IMR-90 (cell line): ENCODE measurements around the gene QKI. TPM values are rescaled to one million over a fixed set of nuclear protein-coding genes. Genes with fewer than 3 reads are reported as not detected.

Experiments
- ATAC-seq: fragments of 200-7000 bp; cut with Tn5 transposase; 2 replicates; pipeline ENCODE4 v1.9.1; 2020; ENCODE audit warnings: low read depth, mild to moderate bottlenecking, moderate library complexity
- BruUV-seq: library from RNA; stranded (reverse); fragments of 400-500 nt; replicated peaks from 2 replicates; lab custom pipeline; 2021; lab: Mats Ljungman, UMichigan
- CTCF ChIA-PET: fragments of 300-600 bp; formaldehyde crosslinking; extraction: SDS; loops from one replicate; lab custom pipeline; 2021; ENCODE audit warnings: antibody characterized with exemption; lab: Yijun Ruan, JAX
- POLR2A ChIA-PET: fragments of 300-600 bp; sonication (Branson Sonifier 250); formaldehyde crosslinking; loops from one replicate; lab custom pipeline; 2022; ENCODE audit warnings: antibody characterized with exemption; ENCODE audit not compliant: unreplicated experiment; lab: Charles Lee
- DNase-seq: peaks from one replicate; pipeline ENCODE4 v3.0.0; 2013
- H2AFZ ChIP-seq: replicated peaks from 2 replicates; pipeline ENCODE3; 2013; ENCODE audit warnings: low read length, mild to moderate bottlenecking; ENCODE audit not compliant: poor library complexity
- H2AK5ac ChIP-seq: 2 replicates; pipeline ENCODE4 v1.6.1; 2013; ENCODE audit warnings: low read depth, low read length, inconsistent platforms
- H2AK9ac ChIP-seq: replicated peaks from 2 replicates; pipeline ENCODE3; 2013; ENCODE audit warnings: mild to moderate bottlenecking, low read depth, low read length, moderate library complexity; ENCODE audit not compliant: poor library complexity
- H2BK120ac ChIP-seq: 2 replicates; pipeline ENCODE4 v1.6.1; 2013; ENCODE audit warnings: low read depth, low read length, inconsistent platforms
- H2BK15ac ChIP-seq: 3 replicates; pipeline ENCODE4 v1.6.1; 2013; ENCODE audit warnings: low read depth, low read length, inconsistent platforms
- H2BK20ac ChIP-seq: 2 replicates; pipeline ENCODE4 v1.6.1; 2013; ENCODE audit warnings: low read depth, mild to moderate bottlenecking, inconsistent platforms, low read length, moderate library complexity
- H2BK5ac ChIP-seq: 2 replicates; pipeline ENCODE4 v1.6.1; 2013; ENCODE audit warnings: mild to moderate bottlenecking, low read depth, low read length, inconsistent platforms; ENCODE audit not compliant: poor library complexity, severe bottlenecking
- H3K14ac ChIP-seq: replicated peaks from 2 replicates; pipeline ENCODE4 v1.6.1; 2013; ENCODE audit warnings: low read depth, low read length, inconsistent platforms
- H3K18ac ChIP-seq: 2 replicates; pipeline ENCODE4 v1.6.1; 2013; ENCODE audit warnings: low read depth, low read length, control low read depth
- H3K23ac ChIP-seq: 2 replicates; pipeline ENCODE4 v1.6.1; 2013; ENCODE audit warnings: low read depth, low read length, inconsistent platforms
- H3K27ac ChIP-seq: 2 replicates; pipeline ENCODE4 v1.5.1; 2013; ENCODE audit warnings: mild to moderate bottlenecking, control low read depth, low read length; ENCODE audit not compliant: insufficient read depth
- H3K27me3 ChIP-seq: 2 replicates; pipeline ENCODE4 v1.6.1; 2013; ENCODE audit warnings: low read length; ENCODE audit not compliant: control insufficient read depth, insufficient read depth
- H3K36me3 ChIP-seq: 2 replicates; pipeline ENCODE4 v1.6.1; 2013; ENCODE audit warnings: low read length, mixed read lengths; ENCODE audit not compliant: control insufficient read depth, insufficient read depth
- H3K4ac ChIP-seq: 2 replicates; pipeline ENCODE4 v1.6.1; 2013; ENCODE audit warnings: low read depth, low read length, inconsistent platforms
- H3K4me1 ChIP-seq: 2 replicates; pipeline ENCODE4 v1.6.1; 2013; ENCODE audit warnings: low read length, mixed read lengths; ENCODE audit not compliant: control insufficient read depth, insufficient read depth
- H3K4me2 ChIP-seq: 2 replicates; pipeline ENCODE4 v1.6.1; 2013; ENCODE audit warnings: low read depth, mild to moderate bottlenecking, control low read depth, low read length, moderate library complexity
- H3K4me3 ChIP-seq: 2 replicates; pipeline ENCODE4 v1.5.1; 2013; ENCODE audit warnings: low read depth, mild to moderate bottlenecking, control low read depth, low read length, moderate library complexity; ENCODE audit not compliant: insufficient read depth
- H3K56ac ChIP-seq: 2 replicates; pipeline ENCODE4 v1.6.1; 2013; ENCODE audit warnings: low read length, inconsistent platforms; ENCODE audit not compliant: insufficient read depth; ENCODE audit errors: extremely low read depth
- H3K79me1 ChIP-seq, 2 experiments: 2 replicates each; pipeline ENCODE4 v1.6.1; 2013; ENCODE audit warnings: low read length in 2 of 2, inconsistent platforms in 1 of 2, low read depth in 1 of 2
- H3K9ac ChIP-seq: 2 replicates; pipeline ENCODE4 v1.6.1; 2013; ENCODE audit warnings: low read depth, low read length, control low read depth
- H3K9me1 ChIP-seq: 2 replicates; pipeline ENCODE4 v1.6.1; 2013; ENCODE audit warnings: low read length, inconsistent platforms; ENCODE audit not compliant: insufficient read depth
- H3K9me3 ChIP-seq: 2 replicates; pipeline ENCODE4 v1.6.1; 2013; ENCODE audit warnings: low read length; ENCODE audit not compliant: control insufficient read depth, insufficient read depth
- H4K20me1 ChIP-seq: 2 replicates; pipeline ENCODE4 v1.6.1; 2013; ENCODE audit warnings: low read length, inconsistent platforms; ENCODE audit not compliant: insufficient read depth
- H4K5ac ChIP-seq: 2 replicates; pipeline ENCODE4 v1.6.1; 2013; ENCODE audit warnings: mild to moderate bottlenecking, low read depth, low read length, control low read depth
- H4K8ac ChIP-seq, 2 experiments: 2 replicates each; pipeline ENCODE4 v1.6.1; 2013; ENCODE audit warnings: low read depth in 2 of 2, low read length in 2 of 2, control low read depth in 1 of 2, inconsistent platforms in 1 of 2
- H4K91ac ChIP-seq: 2 replicates; pipeline ENCODE4 v1.6.1; 2013; ENCODE audit warnings: low read depth, low read length, inconsistent platforms; ENCODE audit not compliant: insufficient read depth
- CEBPB ChIP-seq: IDR thresholded peaks from 2 replicates; pipeline ENCODE4 v1.6.1; 2012; ENCODE audit warnings: low read depth, low read length, improper control_type of control experiment
- CHD1 ChIP-seq: IDR thresholded peaks from 2 replicates; pipeline ENCODE4 v1.6.1; 2012; ENCODE audit warnings: low read depth, low read length, improper control_type of control experiment
- MXI1 ChIP-seq: IDR thresholded peaks from 2 replicates; pipeline ENCODE4 v1.6.1; 2012; ENCODE audit warnings: low read depth, mild to moderate bottlenecking, low read length, moderate library complexity, borderline replicate concordance
- NFE2L2 ChIP-seq: fragments of 150-350 bp; IDR thresholded peaks from 2 replicates; pipeline ENCODE4 v1.6.1; 2016; ENCODE audit warnings: low read depth, mild to moderate bottlenecking, low read length
- USF2 ChIP-seq: fragments of 150-350 bp; IDR thresholded peaks from 2 replicates; pipeline ENCODE4 v1.6.1; 2017; ENCODE audit warnings: mild to moderate bottlenecking, antibody characterized with exemption, low read length, low read depth
- WGBS, 2 experiments: methylation state at CpG; one replicate each; pipeline versions ENCODE4 v1.1.5 to v1.1.7; 2013; ENCODE audit warnings: missing lambda C conversion rate in 2 of 2; ENCODE audit not compliant: insufficient read length in 1 of 2; ENCODE audit errors: extremely low coverage in 2 of 2; 5-methylcytosine and 5-hydroxymethylcytosine counted together
- dilution Hi-C: fragments of 300-500 bp; cut with HindIII; formaldehyde crosslinking; loops from one replicate; pipeline ENCODE4 v1.14.3; 2018; ENCODE audit warnings: low sequenced_read_pairs; ENCODE audit not compliant: unreplicated experiment
- in situ Hi-C: fragments of 300-500 bp; cut with MboI; formaldehyde crosslinking; loops from 3 replicates; pipeline ENCODE4 v1.14.3; 2019; ENCODE audit warnings: low sequenced_read_pairs, inconsistent platforms, mixed read lengths
- intact Hi-C: fragments of 100-400 bp; cut with micrococcal nuclease; formaldehyde crosslinking; loops from 2 replicates; pipeline ENCODE4 v1.10.0; 2022
- polyA plus RNA-seq, 3 experiments: library from polyadenylated mRNA; depleted of rRNA; stranded (reverse); fragments of >200 nt; gene quantifications; 2 replicates each; pipeline ENCODE4 v1.2.3, GENCODE V29; 2012; ENCODE audit warnings: low replicate concordance in 1 of 3
- total RNA-seq: library from RNA; depleted of rRNA; stranded (reverse); fragments of >200 nt; gene quantifications from 2 replicates; pipeline ENCODE4 v1.2.3, GENCODE V29; 2012
- TF ChIP-seq, protein P1 (sequence below): conservative IDR thresholded peaks from 2 replicates; pipeline ENCODE4 v1.5.1; 2012; ENCODE audit warnings: mild to moderate bottlenecking, low read depth, low read length, improper control_type of control experiment

QKI gene
- total and polyA plus RNA-seq, 2 of the 4 experiments (the other 2 are of a cell fraction), result 112 to 232 TPM

GRCh38 chr6:163485388-163485851, 70.9 kb downstream of the QKI start:
- no peak overlapping the region for H3K27ac ChIP-seq
- no peak overlapping the region for H4K91ac ChIP-seq
- H2AFZ ChIP-seq, result no peak overlapping the region
- no peak overlapping the region for H3K56ac ChIP-seq
- TF ChIP-seq, protein P1, sequence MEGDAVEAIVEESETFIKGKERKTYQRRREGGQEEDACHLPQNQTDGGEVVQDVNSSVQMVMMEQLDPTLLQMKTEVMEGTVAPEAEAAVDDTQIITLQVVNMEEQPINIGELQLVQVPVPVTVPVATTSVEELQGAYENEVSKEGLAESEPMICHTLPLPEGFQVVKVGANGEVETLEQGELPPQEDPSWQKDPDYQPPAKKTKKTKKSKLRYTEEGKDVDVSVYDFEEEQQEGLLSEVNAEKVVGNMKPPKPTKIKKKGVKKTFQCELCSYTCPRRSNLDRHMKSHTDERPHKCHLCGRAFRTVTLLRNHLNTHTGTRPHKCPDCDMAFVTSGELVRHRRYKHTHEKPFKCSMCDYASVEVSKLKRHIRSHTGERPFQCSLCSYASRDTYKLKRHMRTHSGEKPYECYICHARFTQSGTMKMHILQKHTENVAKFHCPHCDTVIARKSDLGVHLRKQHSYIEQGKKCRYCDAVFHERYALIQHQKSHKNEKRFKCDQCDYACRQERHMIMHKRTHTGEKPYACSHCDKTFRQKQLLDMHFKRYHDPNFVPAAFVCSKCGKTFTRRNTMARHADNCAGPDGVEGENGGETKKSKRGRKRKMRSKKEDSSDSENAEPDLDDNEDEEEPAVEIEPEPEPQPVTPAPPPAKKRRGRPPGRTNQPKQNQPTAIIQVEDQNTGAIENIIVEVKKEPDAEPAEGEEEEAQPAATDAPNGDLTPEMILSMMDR, result no peak
- TF ChIP-seq CEBPB, result peak; percentile 77
- TF ChIP-seq MXI1, result no peak
- TF ChIP-seq USF2, result no peak
- no peak for TF ChIP-seq NFE2L2
- TF ChIP-seq CHD1, result no peak
- CTCF ChIA-PET, result no interaction called here
- in situ Hi-C loops, result no loop called here
- H3K36me3 ChIP-seq, result no peaks in the 10 kb centered on the region; the same call in 1 of the 2 replicates
- WGBS, 2 experiments, result no CpG with 5 or more reads among the region's 2 CpGs
- no peak overlapping the region for H3K23ac ChIP-seq
- DNase-seq (peak; percentile 2), ATAC-seq (no peak)
- H2AK9ac ChIP-seq, result no peak overlapping the region
- no peak overlapping the region for H2BK20ac ChIP-seq
- dilution Hi-C loops, result no loop called here
- H4K8ac ChIP-seq, result no peak overlapping the region
- no peak overlapping the region for H4K5ac ChIP-seq
- no peak overlapping the region for H3K9ac ChIP-seq
- no TSS peak for BruUV-seq
- H3K9me3 ChIP-seq, result no peaks in the 10 kb centered on the region
- no peak overlapping the region for H2BK15ac ChIP-seq
- H3K79me1 ChIP-seq, result peaks cover 16 to 66% of the 10 kb centered on the region in 2 experiments
- no peak overlapping the region for H3K14ac ChIP-seq
- H3K27me3 ChIP-seq, result no peaks in the 10 kb centered on the region
- H3K4ac ChIP-seq, result no peak overlapping the region
- intact Hi-C loops, result no loop called here
- H4K20me1 ChIP-seq, result peaks cover 57% of the 10 kb centered on the region; the same call in 1 of the 2 replicates
- no peak overlapping the region for H2BK5ac ChIP-seq
- H2BK120ac ChIP-seq, result no peak overlapping the region
- POLR2A ChIA-PET, result no interaction called here
- 0 out of 2 replicates have a peak, but pooled peaks cover 2% of the 10 kb centered on the region for H3K9me1 ChIP-seq
- no peak overlapping the region for H3K4me3 ChIP-seq
- peaks cover under 1% of the 10 kb centered on the region; the same call in 1 of the 2 replicates for H3K4me1 ChIP-seq
- H3K18ac ChIP-seq, result no peak overlapping the region
- H3K4me2 ChIP-seq, result no peak overlapping the region
- H2AK5ac ChIP-seq, result no peak overlapping the region
